GM12878 (cell line): ENCODE results near the gene SCN7A. TPM values are rescaled to one million over a fixed set of nuclear protein-coding genes. Genes with fewer than 3 reads are reported as not detected.

Source experiments
- ATAC-seq: fragments of 200-7000 bp; cut with Tn5 transposase; 3 replicates; pipeline ENCODE4 v1.9.1; 2020; ENCODE audit warnings: mild to moderate bottlenecking, moderate library complexity
- BruUV-seq: library from RNA; stranded (reverse); fragments of 400-500 nt; replicated peaks from 2 replicates; lab custom pipeline; 2021; lab: Mats Ljungman, UMichigan
- CTCF ChIA-PET: fragments of 300-600 bp; sonication (Branson Sonifier 250); formaldehyde crosslinking; extraction: SDS; loops from one replicate; lab custom pipeline; 2021; ENCODE audit warnings: inconsistent platforms; lab: Yijun Ruan, JAX
- POLR2A ChIA-PET: fragments of 350-600 bp; formaldehyde crosslinking; extraction: SDS; loops from one replicate; lab custom pipeline; 2021; ENCODE audit warnings: inconsistent platforms; lab: Charles Lee
- RAD21 ChIA-PET: fragments of 300-600 bp; sonication (Branson Sonifier 250); formaldehyde crosslinking; loops from one replicate; lab custom pipeline; 2023; ENCODE audit warnings: antibody characterized with exemption; ENCODE audit not compliant: unreplicated experiment; lab: Charles Lee
- SMC1A ChIA-PET: fragments of 300-600 bp; sonication (Branson Sonifier 250); formaldehyde crosslinking; loops from one replicate; lab custom pipeline; 2023; ENCODE audit not compliant: unreplicated experiment, uncharacterized antibody; lab: Charles Lee
- DNase-seq: peaks from one replicate; pipeline ENCODE4 v3.0.0-alpha.2; 2011; ENCODE audit warnings: low read depth, low spot score
- FAIRE-seq: peaks from 3 replicates; lab custom pipeline; 2011; peaks lifted over from hg19 to GRCh38; lab: Jason Lieb, UNC
- H2AFZ ChIP-seq: 2 replicates; pipeline ENCODE4 v1.6.0; 2011; ENCODE audit warnings: low read depth, low read length, control low read depth; ENCODE audit not compliant: control insufficient read depth
- H3K27ac ChIP-seq: 2 replicates; pipeline ENCODE4 v1.5.1; 2011; ENCODE audit warnings: control low read depth; ENCODE audit not compliant: control insufficient read depth, insufficient read depth
- H3K27me3 ChIP-seq, 2 experiments: replicated peaks in 1 of 2; 2 replicates each; pipeline versions ENCODE4 v1.6.0 to v1.6.1; 2011; ENCODE audit warnings: low read length in 1 of 2; ENCODE audit not compliant: control insufficient read depth in 2 of 2, insufficient read depth in 2 of 2
- H3K36me3 ChIP-seq, 2 experiments: 2 replicates each; pipeline ENCODE4 v1.5.1; 2011; ENCODE audit warnings: low read length in 1 of 2; ENCODE audit not compliant: control insufficient read depth in 2 of 2, insufficient read depth in 2 of 2
- H3K4me1 ChIP-seq: 2 replicates; pipeline ENCODE4 v1.6.1; 2011; ENCODE audit warnings: mild to moderate bottlenecking, low read length, moderate library complexity, mixed read lengths; ENCODE audit not compliant: control insufficient read depth, insufficient read depth
- H3K4me2 ChIP-seq: 2 replicates; pipeline ENCODE4 v1.6.0; 2011; ENCODE audit warnings: control low read depth; ENCODE audit not compliant: control insufficient read depth, insufficient read depth
- H3K4me3 ChIP-seq: fragments of 200-600 bp; sonication (generic); 2 replicates; pipeline ENCODE4 v1.5.1; 2016
- H3K79me2 ChIP-seq: 2 replicates; pipeline ENCODE4 v1.6.0; 2011; ENCODE audit warnings: low read length; ENCODE audit not compliant: control insufficient read depth, insufficient read depth
- H3K9ac ChIP-seq: 2 replicates; pipeline ENCODE4 v1.8.0; 2011; ENCODE audit warnings: low read length, control low read depth, mixed read lengths; ENCODE audit not compliant: control insufficient read depth, insufficient read depth
- H3K9me3 ChIP-seq: replicated peaks from 3 replicates; pipeline ENCODE4 v1.5.1; 2011; ENCODE audit warnings: mild to moderate bottlenecking, low read length; ENCODE audit not compliant: control insufficient read depth, insufficient read depth
- H4K20me1 ChIP-seq: 2 replicates; pipeline ENCODE4 v1.6.0; 2011; ENCODE audit not compliant: control insufficient read depth, insufficient read depth
- ASH2L ChIP-seq: fragments of 300-600, 200-600 bp; sonication (generic); IDR thresholded peaks from 2 replicates; pipeline ENCODE4 v1.6.1; 2017; ENCODE audit warnings: low read depth, mild to moderate bottlenecking, borderline replicate concordance
- CHD4 ChIP-seq: fragments of 200-600 bp; sonication (generic); IDR thresholded peaks from 2 replicates; pipeline ENCODE4 v1.6.1; 2016; ENCODE audit warnings: mild to moderate bottlenecking
- FOS ChIP-seq: IDR thresholded peaks from 3 replicates; pipeline ENCODE4 v1.6.1; 2011; ENCODE audit warnings: borderline replicate concordance; ENCODE audit not compliant: insufficient read length; ENCODE audit errors: extremely low read depth
- HDAC2 ChIP-seq: fragments of 200-600 bp; sonication (generic); IDR thresholded peaks from 2 replicates; pipeline ENCODE4 v1.6.1; 2017
- IKZF1 ChIP-seq: fragments of 450-650 bp; conservative IDR thresholded peaks from 2 replicates; pipeline ENCODE4 v1.6.1; 2017; ENCODE audit warnings: antibody characterized with exemption, mild to moderate bottlenecking
- MEF2A ChIP-seq: IDR thresholded peaks from 2 replicates; pipeline ENCODE4 v1.6.1; 2011; ENCODE audit warnings: low read depth, mild to moderate bottlenecking, low read length, moderate library complexity; ENCODE audit not compliant: insufficient read depth
- NFYB ChIP-seq: IDR thresholded peaks from 2 replicates; pipeline ENCODE4 v1.6.1; 2011; ENCODE audit warnings: low read depth, mild to moderate bottlenecking, low read length, improper control_type of control experiment, moderate library complexity; ENCODE audit not compliant: insufficient read depth
- NR2C1 ChIP-seq: fragments of 450-650 bp; IDR thresholded peaks from 2 replicates; pipeline ENCODE4 v1.6.1; 2017; ENCODE audit warnings: antibody characterized with exemption, mild to moderate bottlenecking, moderate library complexity
- POLR2AphosphoS2 ChIP-seq: IDR thresholded peaks from 2 replicates; pipeline ENCODE4 v1.6.1; 2011; ENCODE audit warnings: low read depth, mild to moderate bottlenecking, low read length, improper control_type of control experiment, moderate library complexity
- RCOR1 ChIP-seq: conservative IDR thresholded peaks from 2 replicates; pipeline ENCODE4 v1.6.1; 2012; ENCODE audit warnings: low read depth, low read length, improper control_type of control experiment
- SMARCA5 ChIP-seq: fragments of 450-650 bp; IDR thresholded peaks from 2 replicates; pipeline ENCODE4 v1.6.1; 2017; ENCODE audit warnings: mild to moderate bottlenecking
- SMC3 ChIP-seq: IDR thresholded peaks from 2 replicates; pipeline ENCODE4 v1.6.1; 2011; ENCODE audit warnings: low read length, improper control_type of control experiment, borderline replicate concordance
- SPI1 ChIP-seq: IDR thresholded peaks from 2 replicates; pipeline ENCODE4 v1.6.1; 2011; ENCODE audit warnings: low read depth, mild to moderate bottlenecking, low read length, moderate library complexity, borderline replicate concordance; ENCODE audit not compliant: insufficient read depth
- SUPT20H ChIP-seq: IDR thresholded peaks from 2 replicates; pipeline ENCODE4 v1.6.1; 2011; ENCODE audit warnings: low read depth, mild to moderate bottlenecking, low read length, moderate library complexity, borderline replicate concordance; ENCODE audit not compliant: control insufficient read depth
- WRNIP1 ChIP-seq: IDR thresholded peaks from 2 replicates; pipeline ENCODE4 v1.6.1; 2011; ENCODE audit warnings: low read depth, low read length, improper control_type of control experiment, borderline replicate concordance
- YBX1 ChIP-seq: fragments of 450-650 bp; IDR thresholded peaks from 2 replicates; pipeline ENCODE4 v1.6.1; 2016; ENCODE audit warnings: antibody characterized with exemption
- ZBED1 ChIP-seq: IDR thresholded peaks from 2 replicates; pipeline ENCODE4 v1.6.1; 2016; ENCODE audit warnings: borderline replicate concordance
- ZNF217 ChIP-seq: fragments of 450-650 bp; IDR thresholded peaks from 2 replicates; pipeline ENCODE4 v1.6.1; 2017; ENCODE audit warnings: antibody characterized with exemption, mild to moderate bottlenecking
- ZNF24 ChIP-seq: fragments of 450-650 bp; IDR thresholded peaks from 2 replicates; pipeline ENCODE4 v1.6.1; 2017; ENCODE audit warnings: antibody characterized with exemption, mild to moderate bottlenecking
- WGBS: methylation state at CpG from one replicate; pipeline ENCODE4 v1.1.6; 2016; ENCODE audit warnings: low lambda C conversion rate; ENCODE audit not compliant: insufficient replicate concordance, insufficient coverage; ENCODE audit errors: missing lambda C conversion rate; 5-methylcytosine and 5-hydroxymethylcytosine counted together
- in situ Hi-C: fragments of 300-500 bp; cut with MboI; formaldehyde crosslinking; loops from 9 replicates; pipeline ENCODE4 v1.14.3; 2018; ENCODE audit warnings: mixed read lengths
- intact Hi-C: fragments of 100-400 bp; cut with micrococcal nuclease; formaldehyde crosslinking; loops from one replicate; pipeline ENCODE4 v1.14.2; 2022; ENCODE audit not compliant: unreplicated experiment
- polyA plus RNA-seq, 11 experiments: library from polyadenylated mRNA; depleted of rRNA in 4 of 11; unstranded in 6 of 11; stranded (reverse) in 5 of 11; fragments of >200 nt; fragmentation: Nextera tagmentation in 4 of 11; fragmentation: Illumina TruSeq in 1 of 11; extraction: Ambion mirVana in 4 of 11; extraction: Trizol in 1 of 11; gene quantifications; 1 replicate in 1 of 11; 2 replicates in 10 of 11; pipeline versions ENCODE4 v1.2.1 to v1.2.3, GENCODE V29; 2011 to 2016; ENCODE audit warnings: inconsistent platforms in 2 of 11, missing spikeins in 2 of 11, low read depth in 1 of 11
- total RNA-seq, 4 experiments: library from RNA; depleted of rRNA in 3 of 4; stranded (reverse); fragments of >200 nt in 3 of 4; fragmentation: Illumina TruSeq in 1 of 4; extraction: Trizol in 1 of 4; gene quantifications; 2 replicates each; pipeline versions ENCODE4 v1.2.1 to v1.2.3, GENCODE V29; 2013 to 2021

SCN7A gene
- total and polyA plus RNA-seq, 10 of the 15 experiments (the other 5 are each of a cell fraction or from before 2014, with no cell fraction given) = 0.05 TPM; not detected in 9

- H3K27ac ChIP-seq = no peak overlapping the region
- no peaks in the 10 kb centered on the region for H3K4me1 ChIP-seq
- no peaks in the 10 kb centered on the region for H3K27me3 ChIP-seq
- H3K9me3 ChIP-seq = no peaks in the 10 kb centered on the region
- WGBS = 25% methylated on average over 3 of the region's 3 CpGs
- no peak for DNase-seq
- no peak for TF ChIP-seq SUPT20H
- TF ChIP-seq ZNF24 = no peak
- TF ChIP-seq SMARCA5 = no peak
- no peak for TF ChIP-seq SPI1
- TF ChIP-seq YBX1 = no peak
- TF ChIP-seq MEF2A = no peak
- TF ChIP-seq CHD4 = no peak
- no peak for TF ChIP-seq ZNF217
- TF ChIP-seq NFYB = no peak
- no peak for TF ChIP-seq FOS
- no peak for TF ChIP-seq ZBED1
- no peak for TF ChIP-seq HDAC2
- no peak for TF ChIP-seq WRNIP1
- no peak for TF ChIP-seq ASH2L
- no peak for TF ChIP-seq POLR2AphosphoS2
- no peak for TF ChIP-seq NR2C1
- TF ChIP-seq IKZF1 = no peak
- no peak for TF ChIP-seq SMC3
- TF ChIP-seq RCOR1 = no peak
- no peak for ATAC-seq
- BruUV-seq = no TSS peak
- FAIRE-seq = no peak
- ChIA-PET CTCF (no interaction called here), POLR2A (no interaction called here), RAD21 (no interaction called here), SMC1A (no interaction called here)
- no peak overlapping the region for H2AFZ ChIP-seq
- H4K20me1 ChIP-seq = no peaks in the 10 kb centered on the region
- H3K4me3 ChIP-seq = no peak overlapping the region
- no peaks in the 10 kb centered on the region for H3K36me3 ChIP-seq
- H3K79me2 ChIP-seq = no peaks in the 10 kb centered on the region
- no peak overlapping the region for H3K9ac ChIP-seq
- no peak overlapping the region for H3K4me2 ChIP-seq
- in situ Hi-C loops = no loop called here
- intact Hi-C loops = no loop called here
These were observed 87.7 kb downstream of the SCN7A start for GRCh38 chr2:166406374-166406773.
